Epithelial cell of esophagus (primary cell): Measurements from ENCODE around the gene LMOD1.
"Not testable (repeated sequence)": the region's sequence is repeated elsewhere in the genome, so short reads cannot be mapped to it uniquely, and the experiment has no call there.

ENCODE experiments used
- DNase-seq: peaks from one replicate; pipeline ENCODE4 v3.0.0; 2010; ENCODE audit warnings: low read depth
- H3K4me3 ChIP-seq: 2 replicates; pipeline ENCODE4 v1.5.1; 2011; ENCODE audit warnings: mild to moderate bottlenecking, low read length, control low read depth
- TF ChIP-seq, protein P1 (sequence below): IDR thresholded peaks from 2 replicates; pipeline ENCODE4 v1.5.1; 2011; ENCODE audit warnings: low read depth, mild to moderate bottlenecking, low read length, control low read depth, inconsistent platforms; ENCODE audit not compliant: insufficient read depth; ENCODE audit errors: missing control alignments

LMOD1 gene

DNA sequence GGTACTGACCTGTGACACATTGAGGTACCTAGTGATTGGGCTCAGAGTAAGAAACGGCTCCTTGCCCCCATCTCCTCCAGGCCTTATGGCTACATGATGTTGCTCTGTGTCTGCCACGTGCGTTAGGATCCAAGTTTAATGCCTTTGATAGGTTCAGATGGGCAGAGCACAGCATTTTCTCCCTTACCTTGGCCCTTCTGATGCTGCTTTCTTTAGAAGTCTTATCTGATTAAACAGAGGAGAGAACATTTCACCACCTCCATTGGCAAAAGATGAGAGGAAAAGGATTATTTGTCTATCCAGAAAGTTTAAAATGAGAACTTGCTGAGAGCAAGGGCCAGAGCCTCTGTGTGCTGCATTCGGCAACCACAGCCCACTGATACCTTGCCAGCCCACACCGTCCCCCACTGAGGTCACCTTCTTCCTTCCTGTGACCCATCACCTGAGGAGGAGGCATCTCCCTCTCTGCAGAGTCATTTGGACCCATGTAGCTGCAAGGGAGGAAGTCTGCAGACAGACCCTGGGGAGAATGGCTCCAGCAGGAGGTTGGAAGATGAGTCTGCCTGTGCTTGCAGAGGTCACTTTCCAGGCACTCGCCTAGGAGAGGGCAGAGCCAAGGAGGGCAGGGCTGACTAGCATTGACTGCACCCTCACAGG, 41.0 kb downstream of the LMOD1 start:
- TF ChIP-seq, protein P1, sequence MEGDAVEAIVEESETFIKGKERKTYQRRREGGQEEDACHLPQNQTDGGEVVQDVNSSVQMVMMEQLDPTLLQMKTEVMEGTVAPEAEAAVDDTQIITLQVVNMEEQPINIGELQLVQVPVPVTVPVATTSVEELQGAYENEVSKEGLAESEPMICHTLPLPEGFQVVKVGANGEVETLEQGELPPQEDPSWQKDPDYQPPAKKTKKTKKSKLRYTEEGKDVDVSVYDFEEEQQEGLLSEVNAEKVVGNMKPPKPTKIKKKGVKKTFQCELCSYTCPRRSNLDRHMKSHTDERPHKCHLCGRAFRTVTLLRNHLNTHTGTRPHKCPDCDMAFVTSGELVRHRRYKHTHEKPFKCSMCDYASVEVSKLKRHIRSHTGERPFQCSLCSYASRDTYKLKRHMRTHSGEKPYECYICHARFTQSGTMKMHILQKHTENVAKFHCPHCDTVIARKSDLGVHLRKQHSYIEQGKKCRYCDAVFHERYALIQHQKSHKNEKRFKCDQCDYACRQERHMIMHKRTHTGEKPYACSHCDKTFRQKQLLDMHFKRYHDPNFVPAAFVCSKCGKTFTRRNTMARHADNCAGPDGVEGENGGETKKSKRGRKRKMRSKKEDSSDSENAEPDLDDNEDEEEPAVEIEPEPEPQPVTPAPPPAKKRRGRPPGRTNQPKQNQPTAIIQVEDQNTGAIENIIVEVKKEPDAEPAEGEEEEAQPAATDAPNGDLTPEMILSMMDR: no peak
- H3K4me3 ChIP-seq: no peak overlapping the region
- DNase-seq: no peak

DNA sequence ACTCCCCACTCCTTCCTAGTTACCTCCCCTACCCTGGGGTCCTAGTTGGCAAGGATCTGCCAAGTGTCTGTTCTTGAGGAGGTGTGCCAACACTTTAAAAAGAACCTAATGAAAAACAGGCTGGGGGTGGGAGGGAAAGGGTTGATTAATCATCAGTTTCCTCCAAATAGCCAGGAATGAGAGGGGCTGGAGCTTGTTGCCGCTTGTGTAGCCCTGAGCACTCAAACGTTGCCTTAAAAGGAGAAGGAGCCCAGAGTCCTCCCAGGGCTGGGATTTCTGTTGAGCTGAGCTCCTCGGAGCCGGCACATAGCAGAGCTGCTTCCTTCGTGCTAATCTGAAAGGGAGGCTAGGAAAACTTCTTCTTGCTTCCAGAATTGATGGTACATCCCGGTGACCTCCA, 41.8 kb downstream of the LMOD1 start:
- peak; percentile 86 for DNase-seq
- TF ChIP-seq, protein P1: no peak
- H3K4me3 ChIP-seq: no peak overlapping the region

- H3K4me3 ChIP-seq: no peak overlapping the region
- DNase-seq: no peak
- TF ChIP-seq, protein P1: no peak
Measured at GRCh38 chr1:201903135-201903534, 43.2 kb downstream of the LMOD1 start.

DNA sequence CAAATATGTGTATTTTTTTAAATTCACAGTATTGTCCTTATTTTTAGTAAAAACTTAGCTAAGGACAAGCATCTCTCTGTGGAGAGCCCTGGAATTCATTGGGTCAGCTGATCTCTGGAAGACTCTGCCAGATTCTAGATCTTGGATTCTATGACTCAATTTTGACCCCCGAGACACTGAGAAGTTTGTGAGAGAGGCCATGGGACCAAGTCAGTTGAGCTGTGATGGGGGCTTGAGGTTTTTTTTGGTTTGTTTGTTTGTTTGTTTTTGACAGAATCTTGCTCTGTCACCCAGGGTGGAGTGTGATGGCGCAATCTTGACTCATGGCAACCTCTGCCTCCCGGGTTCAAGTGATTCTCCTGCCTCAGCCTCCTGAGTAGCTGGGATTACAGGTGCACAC, 44.1 kb downstream of the LMOD1 start:
- TF ChIP-seq, protein P1: no peak

DNA sequence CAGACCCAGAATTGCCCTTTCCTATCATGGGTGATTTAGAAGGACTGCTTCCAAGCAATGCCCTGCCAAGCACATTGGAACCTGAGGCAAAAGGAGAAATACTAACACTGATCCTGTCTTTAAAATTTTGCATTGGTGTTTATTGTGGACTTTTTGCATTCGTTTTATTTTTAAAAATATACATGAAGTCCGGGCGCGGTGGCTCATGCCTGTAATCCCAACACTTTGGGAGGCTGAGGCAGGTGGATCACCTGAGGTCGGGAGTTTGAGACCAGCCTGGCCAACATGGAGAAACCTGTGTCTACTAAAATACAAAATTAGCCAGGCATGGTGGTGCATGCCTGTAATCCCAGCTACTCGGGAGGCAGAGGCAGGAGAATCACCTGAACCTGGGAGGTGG, 45.3 kb downstream of the LMOD1 start:
- DNase-seq, H3K4me3 ChIP-seq: not testable (repeated sequence)

More for the DNA sequence above, 44.1 kb downstream of the LMOD1 start:
- H3K4me3 ChIP-seq: no peak overlapping the region
- DNase-seq: no peak

- TF ChIP-seq, protein P1: no peak
- H3K4me3 ChIP-seq: no peak overlapping the region
- DNase-seq: no peak
Measured at GRCh38 chr1:201900476-201900875, 45.9 kb downstream of the LMOD1 start.

GRCh38 chr1:201899683-201900429, 46.5 kb downstream of the LMOD1 start:
- H3K4me3 ChIP-seq: no peak overlapping the region
- no peak for DNase-seq
- TF ChIP-seq, protein P1: no peak
